Peyer's patch (tissue), 4 donors: ENCODE results near the gene SLU7.

Experiments
- POLR2A ChIP-seq, 2 donors: fragments of 450-650 bp; IDR thresholded peaks; one replicate each; pipeline ENCODE4 v1.5.1; 2017; ENCODE audit warnings: antibody characterized with exemption in 2 of 2, mild to moderate bottlenecking in 2 of 2, moderate library complexity in 2 of 2
- TF ChIP-seq, protein P1 (sequence below), 6 experiments: fragments of 450-650 bp in 4 of 6; fragments of 200-600 bp in 2 of 6; sonication (generic) in 1 of 6; IDR thresholded peaks; one replicate each; pipeline ENCODE4 v1.5.1; 2017 to 2019; ENCODE audit warnings: antibody characterized with exemption in 6 of 6, mild to moderate bottlenecking in 3 of 6, moderate library complexity in 1 of 6

DNA sequence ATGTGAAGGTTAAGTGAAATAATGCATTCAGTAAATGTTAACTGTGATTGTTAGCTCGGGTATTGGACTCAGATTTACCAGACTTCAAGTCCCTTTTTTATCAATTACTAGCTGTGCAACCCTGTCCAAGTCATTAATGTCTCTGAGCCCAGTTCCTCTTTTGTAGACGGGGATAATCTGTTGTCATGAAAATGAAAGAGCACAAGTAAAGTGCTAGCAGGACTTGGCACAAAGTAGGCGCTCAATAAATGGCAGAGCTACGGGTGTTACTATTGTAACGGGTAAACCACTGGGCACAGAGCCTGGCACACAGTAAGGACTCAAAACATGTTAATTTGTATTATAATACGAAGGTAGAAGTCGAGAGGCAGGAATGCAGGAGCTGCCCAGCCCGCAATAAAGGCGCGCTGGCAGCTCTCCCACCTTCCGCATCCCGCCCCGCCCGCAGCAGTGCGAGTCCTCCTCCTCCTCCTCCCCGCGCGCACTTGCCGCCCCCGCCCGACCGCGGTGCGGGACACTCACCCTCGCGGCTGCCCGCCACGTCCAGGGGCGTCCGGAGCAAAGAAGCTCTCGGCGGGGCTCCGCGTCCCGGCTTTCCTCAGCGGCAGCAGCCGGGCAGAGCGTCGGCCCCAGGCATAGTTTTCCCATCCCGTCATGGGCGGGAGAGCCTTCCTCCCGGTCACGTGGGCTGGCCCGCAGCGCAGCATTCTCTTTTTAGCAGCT lies 48.7 kb downstream of the SLU7 start, which contains the start of gene C1QTNF2:
- no peak for TF ChIP-seq POLR2A (IDR thresholded peaks at IDR 0.05)
- TF ChIP-seq, protein P1, sequence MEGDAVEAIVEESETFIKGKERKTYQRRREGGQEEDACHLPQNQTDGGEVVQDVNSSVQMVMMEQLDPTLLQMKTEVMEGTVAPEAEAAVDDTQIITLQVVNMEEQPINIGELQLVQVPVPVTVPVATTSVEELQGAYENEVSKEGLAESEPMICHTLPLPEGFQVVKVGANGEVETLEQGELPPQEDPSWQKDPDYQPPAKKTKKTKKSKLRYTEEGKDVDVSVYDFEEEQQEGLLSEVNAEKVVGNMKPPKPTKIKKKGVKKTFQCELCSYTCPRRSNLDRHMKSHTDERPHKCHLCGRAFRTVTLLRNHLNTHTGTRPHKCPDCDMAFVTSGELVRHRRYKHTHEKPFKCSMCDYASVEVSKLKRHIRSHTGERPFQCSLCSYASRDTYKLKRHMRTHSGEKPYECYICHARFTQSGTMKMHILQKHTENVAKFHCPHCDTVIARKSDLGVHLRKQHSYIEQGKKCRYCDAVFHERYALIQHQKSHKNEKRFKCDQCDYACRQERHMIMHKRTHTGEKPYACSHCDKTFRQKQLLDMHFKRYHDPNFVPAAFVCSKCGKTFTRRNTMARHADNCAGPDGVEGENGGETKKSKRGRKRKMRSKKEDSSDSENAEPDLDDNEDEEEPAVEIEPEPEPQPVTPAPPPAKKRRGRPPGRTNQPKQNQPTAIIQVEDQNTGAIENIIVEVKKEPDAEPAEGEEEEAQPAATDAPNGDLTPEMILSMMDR (IDR thresholded peaks at IDR 0.05), result no peak
